Heart left ventricle (tissue), 13 donors: ENCODE measurements around the gene HS6ST1.

Source experiments
- CTCF ChIP-seq, 12 donors: fragments of 200-600 bp; sonication (generic) in 4 of 12; IDR thresholded peaks; one replicate each; pipeline versions ENCODE4 v1.5.0 to v1.8.0; 2018 to 2022; ENCODE audit warnings: antibody characterized with exemption in 12 of 12, mild to moderate bottlenecking in 5 of 12
- POLR2A ChIP-seq, 2 donors: fragments of 450-650 bp; IDR thresholded peaks; one replicate each; pipeline ENCODE4 v1.6.1; 2017; ENCODE audit warnings: antibody characterized with exemption in 2 of 2, mild to moderate bottlenecking in 2 of 2, moderate library complexity in 2 of 2
- donor health status: ischemic (EF 13 %, LVEDD 7.1; RV severe dilation, severe dysfunction).
- donor health status: DM: no; HTN: yes; CAD: no.
- donor health status: DM: no; HTN: no; CAD: no.
- donor health status: ischemic (EF 25% LVEDD 6.9; RV normal size, moderate dysfunction).
- donor health status: ischemic (EF 25% LVEDD 5.7; RV mildly dilated, moderate dysfunction).
- donor health status: ischemic (EF 35%, LVEDD 5.7; RV mildly dilated, moderate dysfunction).
- donor health status: nonischemic (EF 11% LVEDD 7.7; RV severe dilation, severe dysfunction).
- donor health status: DM: yes; HTN: yes; CAD: no.
- donor health status: PGD.
- donor health status: ischemic (EF 29% LVEDD 5.4; RV normal size, mild dysfunction).
- donor health status: nonischemic (EF 23%, LVEDD 6.1; RV moderate dilation, normal function).

- no peak for TF ChIP-seq CTCF (IDR thresholded peaks at IDR 0.05)
- TF ChIP-seq POLR2A (IDR thresholded peaks at IDR 0.05): no peak
Measured at GRCh38 chr2:128362176-128362888, 43.7 kb upstream of the HS6ST1 start.
